VCaP (cell line): ENCODE results near the gene DRD4.

Experiments used
- H3K27ac ChIP-seq: fragments of 450-650 bp; 2 replicates; pipeline ENCODE4 v1.5.1; 2017
- CTCF ChIP-seq: fragments of 450-650 bp; conservative IDR thresholded peaks from 2 replicates; pipeline ENCODE4 v1.5.1; 2017; ENCODE audit warnings: mild to moderate bottlenecking, moderate library complexity

DRD4 gene

GRCh38 chr11:636511-637332, at the start of gene DRD4:
Gene DRD4, plus strand, starts transcription at chr11:637269. Its CDS starts 36 bp downstream, at chr11:637305.
- no peak within 1 kb of the TSS; the same call in 1 of the 2 replicates for H3K27ac ChIP-seq
- TF ChIP-seq CTCF, result no peak

- TF ChIP-seq CTCF, result no peak
- H3K27ac ChIP-seq, result no peak overlapping the region
Observed at GRCh38 chr11:587546-587945, 49.5 kb upstream of the DRD4 start.

- no peak overlapping the region for H3K27ac ChIP-seq
- no peak for TF ChIP-seq CTCF
Observed at GRCh38 chr11:587978-588380, 49.1 kb upstream of the DRD4 start.

- H3K27ac ChIP-seq, result no peak overlapping the region
- TF ChIP-seq CTCF, result no peak
Observed at GRCh38 chr11:589798-590197, 47.3 kb upstream of the DRD4 start.

- H3K27ac ChIP-seq, result no peak overlapping the region
- no peak for TF ChIP-seq CTCF
Observed at GRCh38 chr11:590997-591396, 46.1 kb upstream of the DRD4 start.

- TF ChIP-seq CTCF, result no peak
Observed at GRCh38 chr11:592501-592900, 44.6 kb upstream of the DRD4 start.

GRCh38 chr11:592918-593317, 44.2 kb upstream of the DRD4 start:
- TF ChIP-seq CTCF, result no peak

More at GRCh38 chr11:592501-592900, 44.6 kb upstream of the DRD4 start:
- H3K27ac ChIP-seq, result no peak overlapping the region

More at GRCh38 chr11:592918-593317, 44.2 kb upstream of the DRD4 start:
- no peak overlapping the region for H3K27ac ChIP-seq
